Heart left ventricle (tissue), 13 donors: ENCODE data around the gene BRSK1.

ENCODE experiments used
- CTCF ChIP-seq, 12 donors: fragments of 200-600 bp; sonication (generic) in 4 of 12; IDR thresholded peaks; one replicate each; pipeline versions ENCODE4 v1.5.0 to v1.8.0; 2018 to 2022; ENCODE audit warnings: antibody characterized with exemption in 12 of 12, mild to moderate bottlenecking in 5 of 12
- POLR2A ChIP-seq, 2 donors: fragments of 450-650 bp; IDR thresholded peaks; one replicate each; pipeline ENCODE4 v1.6.1; 2017; ENCODE audit warnings: antibody characterized with exemption in 2 of 2, mild to moderate bottlenecking in 2 of 2, moderate library complexity in 2 of 2
- donor health status: ischemic (EF 13 %, LVEDD 7.1; RV severe dilation, severe dysfunction).
- donor health status: DM: no; HTN: yes; CAD: no.
- donor health status: DM: no; HTN: no; CAD: no.
- donor health status: ischemic (EF 25% LVEDD 6.9; RV normal size, moderate dysfunction).
- donor health status: ischemic (EF 25% LVEDD 5.7; RV mildly dilated, moderate dysfunction).
- donor health status: ischemic (EF 35%, LVEDD 5.7; RV mildly dilated, moderate dysfunction).
- donor health status: nonischemic (EF 11% LVEDD 7.7; RV severe dilation, severe dysfunction).
- donor health status: DM: yes; HTN: yes; CAD: no.
- donor health status: PGD.
- donor health status: ischemic (EF 29% LVEDD 5.4; RV normal size, mild dysfunction).
- donor health status: nonischemic (EF 23%, LVEDD 6.1; RV moderate dilation, normal function).

DNA sequence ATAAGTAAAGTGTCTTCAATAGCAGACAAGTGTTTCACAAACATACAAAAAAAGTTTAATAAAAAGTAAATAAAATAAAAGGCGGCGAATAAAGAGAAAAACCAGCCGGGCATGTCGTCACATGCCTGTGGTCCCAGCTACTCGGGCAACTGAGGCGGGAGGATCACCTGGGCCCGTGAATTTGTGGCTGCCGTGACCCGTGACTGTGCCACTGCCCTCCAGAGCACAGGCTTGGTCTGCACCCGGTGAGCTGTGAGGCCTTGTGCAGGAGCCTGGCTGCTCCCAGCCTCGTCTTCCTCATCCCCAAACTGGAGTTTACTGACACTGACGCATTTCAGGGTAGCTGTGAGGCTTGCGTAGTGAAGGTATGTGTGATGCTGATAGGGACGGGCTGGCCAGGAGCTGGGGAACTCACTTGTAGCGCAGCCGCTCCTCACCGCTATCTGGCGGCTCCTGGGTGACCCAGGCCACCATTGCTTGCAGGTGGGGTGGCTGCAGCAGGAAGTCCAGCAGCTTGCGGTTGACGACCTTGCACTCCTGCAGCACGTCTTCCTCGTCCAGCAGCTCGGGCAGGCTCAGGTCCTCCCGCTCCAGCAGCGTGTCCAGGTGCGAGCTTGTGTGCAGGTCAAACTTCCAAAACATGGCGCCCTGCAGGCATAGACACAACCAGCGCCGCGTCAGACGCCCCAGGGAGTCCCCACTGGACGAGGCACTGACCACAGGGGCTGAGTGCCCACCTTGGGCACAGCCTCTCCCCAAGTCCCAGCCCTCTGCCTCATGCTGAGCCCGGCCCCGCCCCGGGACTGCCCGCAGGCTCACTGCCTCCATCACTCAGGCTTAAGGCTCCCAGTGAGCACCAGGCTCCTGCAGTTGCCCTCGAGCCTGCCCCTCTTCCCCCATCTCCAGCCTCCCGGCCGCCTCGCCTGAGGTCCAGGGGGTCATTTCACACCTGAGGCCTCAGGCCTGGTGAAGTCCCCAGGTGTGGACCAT lies 37.0 kb upstream of the BRSK1 start:
- TF ChIP-seq CTCF (IDR thresholded peaks at IDR 0.05), result no peak
- no peak for TF ChIP-seq POLR2A (IDR thresholded peaks at IDR 0.05)
